ENCODE data around the gene CUEDC1. TPM values are rescaled to one million over a fixed set of nuclear protein-coding genes. Genes with fewer than 3 reads are reported as not detected.

The CUEDC1 gene
- total RNA-seq, 4 donors from 2014 or later, result 31.2 to 43.9 (median 34.3) TPM

GRCh38 chr17:57930239-57930638 lies 25.0 kb downstream of the CUEDC1 start:
- H3K4me3 ChIP-seq, result no peak overlapping the region
- no peaks in the 10 kb centered on the region for H3K36me3 ChIP-seq
- no peak for DNase-seq
- peaks cover 83 to 93% of the 10 kb centered on the region in 2 donors for H3K4me1 ChIP-seq
- in situ Hi-C loops (cut with MboI; ENCODE audit: low sequenced_read_pairs in 4 of 4), result no loop called here
- intact Hi-C loops (cut with DNase I; ENCODE audit: low total_unique reads), result no loop called here
- TF ChIP-seq CTCF (IDR thresholded peaks at IDR 0.05 in 4 of 5, conservative IDR thresholded peaks at IDR 0.05 in 1 of 5), result no peak
- no peak for TF ChIP-seq POLR2A (IDR thresholded peaks at IDR 0.05)
- no peaks in the 10 kb centered on the region for H3K27me3 ChIP-seq
- peak overlapping the region; percentile 69 to 87 (median 78) for H3K27ac ChIP-seq
- H3K9me3 ChIP-seq, result no peaks in the 10 kb centered on the region
- ATAC-seq, result no peak

GRCh38 chr17:57929386-57929785 lies 25.8 kb downstream of the CUEDC1 start:
- intact Hi-C loops (cut with DNase I; ENCODE audit: low total_unique reads), result no loop called here
- in situ Hi-C loops (cut with MboI; ENCODE audit: low sequenced_read_pairs in 4 of 4), result no loop called here
- Histone ChIP-seq H3K4me1 (peaks cover 91 to 94% of the 10 kb centered on the region in 2 donors), H3K27ac (peak overlapping the region; percentile 69 to 87 (median 78)), H3K9me3 (no peaks in the 10 kb centered on the region), H3K36me3 (no peaks in the 10 kb centered on the region), H3K4me3 (no peak overlapping the region), H3K27me3 (no peaks in the 10 kb centered on the region)
- TF ChIP-seq POLR2A (IDR thresholded peaks at IDR 0.05) (no peak), CTCF (IDR thresholded peaks at IDR 0.05 in 4 of 5, conservative IDR thresholded peaks at IDR 0.05 in 1 of 5) (no peak)
- no peak for ATAC-seq
- no peak for DNase-seq

- Histone ChIP-seq H3K36me3 (no peaks in the 10 kb centered on the region), H3K4me1 (peaks cover 89 to 96% of the 10 kb centered on the region in 2 donors), H3K27me3 (no peaks in the 10 kb centered on the region), H3K27ac (peak overlapping the region; percentile 69 to 87 (median 78)), H3K9me3 (no peaks in the 10 kb centered on the region), H3K4me3 (no peak overlapping the region)
- in situ Hi-C loops (cut with MboI; ENCODE audit: low sequenced_read_pairs in 4 of 4) (no loop called here), intact Hi-C loops (cut with DNase I; ENCODE audit: low total_unique reads) (no loop called here)
- TF ChIP-seq CTCF (IDR thresholded peaks at IDR 0.05 in 4 of 5, conservative IDR thresholded peaks at IDR 0.05 in 1 of 5), result no peak
- TF ChIP-seq POLR2A (IDR thresholded peaks at IDR 0.05), result no peak
- no peak for ATAC-seq
- DNase-seq, result no peak
Observed at GRCh38 chr17:57928928-57929327, 26.3 kb downstream of the CUEDC1 start.

GRCh38 chr17:57927048-57927723 lies 28.0 kb downstream of the CUEDC1 start:
- H3K9me3 ChIP-seq, result no peaks in the 10 kb centered on the region
- peak overlapping the region in 1 of 4 donors; percentile 8 for H3K4me3 ChIP-seq
- H3K4me1 ChIP-seq, result peaks cover 79 to 89% of the 10 kb centered on the region in 2 donors
- peak overlapping the region; percentile 69 to 87 (median 78) for H3K27ac ChIP-seq
- TF ChIP-seq POLR2A (IDR thresholded peaks at IDR 0.05), result no peak
- no peak for TF ChIP-seq CTCF (IDR thresholded peaks at IDR 0.05 in 4 of 5, conservative IDR thresholded peaks at IDR 0.05 in 1 of 5)
- H3K27me3 ChIP-seq, result no peaks in the 10 kb centered on the region
- intact Hi-C loops (cut with DNase I; ENCODE audit: low total_unique reads), result no loop called here
- DNase-seq (no peak), ATAC-seq (peak; percentile 59 to 63)
- in situ Hi-C loops (cut with MboI; ENCODE audit: low sequenced_read_pairs in 4 of 4), result no loop called here
- no peaks in the 10 kb centered on the region for H3K36me3 ChIP-seq

GRCh38 chr17:57926723-57927047 lies 28.5 kb downstream of the CUEDC1 start:
- peaks cover 79 to 89% of the 10 kb centered on the region in 2 donors for H3K4me1 ChIP-seq
- H3K27me3 ChIP-seq, result no peaks in the 10 kb centered on the region
- no peak for ATAC-seq
- intact Hi-C loops (cut with DNase I; ENCODE audit: low total_unique reads), result no loop called here
- peak overlapping the region; percentile 69 to 87 (median 78) for H3K27ac ChIP-seq
- TF ChIP-seq CTCF (IDR thresholded peaks at IDR 0.05 in 4 of 5, conservative IDR thresholded peaks at IDR 0.05 in 1 of 5), result no peak
- TF ChIP-seq POLR2A (IDR thresholded peaks at IDR 0.05), result no peak
- H3K4me3 ChIP-seq, result no peak overlapping the region
- no peak for DNase-seq
- H3K36me3 ChIP-seq, result no peaks in the 10 kb centered on the region
- in situ Hi-C loops (cut with MboI; ENCODE audit: low sequenced_read_pairs in 4 of 4), result no loop called here
- H3K9me3 ChIP-seq, result no peaks in the 10 kb centered on the region
